IMR-90 (cell line): ENCODE results near the gene YLPM1. TPM values are rescaled to one million over a fixed set of nuclear protein-coding genes. Genes with fewer than 3 reads are reported as not detected.

Source experiments
- ATAC-seq: fragments of 200-7000 bp; cut with Tn5 transposase; 2 replicates; pipeline ENCODE4 v1.9.1; 2020; ENCODE audit warnings: low read depth, mild to moderate bottlenecking, moderate library complexity
- BruUV-seq: library from RNA; stranded (reverse); fragments of 400-500 nt; replicated peaks from 2 replicates; lab custom pipeline; 2021; lab: Mats Ljungman, UMichigan
- CTCF ChIA-PET: fragments of 300-600 bp; formaldehyde crosslinking; extraction: SDS; loops from one replicate; lab custom pipeline; 2021; ENCODE audit warnings: antibody characterized with exemption; lab: Yijun Ruan, JAX
- POLR2A ChIA-PET: fragments of 300-600 bp; sonication (Branson Sonifier 250); formaldehyde crosslinking; loops from one replicate; lab custom pipeline; 2022; ENCODE audit warnings: antibody characterized with exemption; ENCODE audit not compliant: unreplicated experiment; lab: Charles Lee
- DNase-seq: peaks from one replicate; pipeline ENCODE4 v3.0.0; 2013
- H2AFZ ChIP-seq: replicated peaks from 2 replicates; pipeline ENCODE3; 2013; ENCODE audit warnings: low read length, mild to moderate bottlenecking; ENCODE audit not compliant: poor library complexity
- H2AK5ac ChIP-seq: 2 replicates; pipeline ENCODE4 v1.6.1; 2013; ENCODE audit warnings: low read depth, low read length, inconsistent platforms
- H2AK9ac ChIP-seq: replicated peaks from 2 replicates; pipeline ENCODE3; 2013; ENCODE audit warnings: mild to moderate bottlenecking, low read depth, low read length, moderate library complexity; ENCODE audit not compliant: poor library complexity
- H2BK120ac ChIP-seq: 2 replicates; pipeline ENCODE4 v1.6.1; 2013; ENCODE audit warnings: low read depth, low read length, inconsistent platforms
- H2BK15ac ChIP-seq: 3 replicates; pipeline ENCODE4 v1.6.1; 2013; ENCODE audit warnings: low read depth, low read length, inconsistent platforms
- H2BK20ac ChIP-seq: 2 replicates; pipeline ENCODE4 v1.6.1; 2013; ENCODE audit warnings: low read depth, mild to moderate bottlenecking, inconsistent platforms, low read length, moderate library complexity
- H2BK5ac ChIP-seq: 2 replicates; pipeline ENCODE4 v1.6.1; 2013; ENCODE audit warnings: mild to moderate bottlenecking, low read depth, low read length, inconsistent platforms; ENCODE audit not compliant: poor library complexity, severe bottlenecking
- H3K14ac ChIP-seq: replicated peaks from 2 replicates; pipeline ENCODE4 v1.6.1; 2013; ENCODE audit warnings: low read depth, low read length, inconsistent platforms
- H3K18ac ChIP-seq: 2 replicates; pipeline ENCODE4 v1.6.1; 2013; ENCODE audit warnings: low read depth, low read length, control low read depth
- H3K23ac ChIP-seq: 2 replicates; pipeline ENCODE4 v1.6.1; 2013; ENCODE audit warnings: low read depth, low read length, inconsistent platforms
- H3K27ac ChIP-seq: 2 replicates; pipeline ENCODE4 v1.5.1; 2013; ENCODE audit warnings: mild to moderate bottlenecking, control low read depth, low read length; ENCODE audit not compliant: insufficient read depth
- H3K27me3 ChIP-seq: 2 replicates; pipeline ENCODE4 v1.6.1; 2013; ENCODE audit warnings: low read length; ENCODE audit not compliant: control insufficient read depth, insufficient read depth
- H3K36me3 ChIP-seq: 2 replicates; pipeline ENCODE4 v1.6.1; 2013; ENCODE audit warnings: low read length, mixed read lengths; ENCODE audit not compliant: control insufficient read depth, insufficient read depth
- H3K4ac ChIP-seq: 2 replicates; pipeline ENCODE4 v1.6.1; 2013; ENCODE audit warnings: low read depth, low read length, inconsistent platforms
- H3K4me1 ChIP-seq: 2 replicates; pipeline ENCODE4 v1.6.1; 2013; ENCODE audit warnings: low read length, mixed read lengths; ENCODE audit not compliant: control insufficient read depth, insufficient read depth
- H3K4me2 ChIP-seq: 2 replicates; pipeline ENCODE4 v1.6.1; 2013; ENCODE audit warnings: low read depth, mild to moderate bottlenecking, control low read depth, low read length, moderate library complexity
- H3K4me3 ChIP-seq: 2 replicates; pipeline ENCODE4 v1.5.1; 2013; ENCODE audit warnings: low read depth, mild to moderate bottlenecking, control low read depth, low read length, moderate library complexity; ENCODE audit not compliant: insufficient read depth
- H3K56ac ChIP-seq: 2 replicates; pipeline ENCODE4 v1.6.1; 2013; ENCODE audit warnings: low read length, inconsistent platforms; ENCODE audit not compliant: insufficient read depth; ENCODE audit errors: extremely low read depth
- H3K79me1 ChIP-seq, 2 experiments: 2 replicates each; pipeline ENCODE4 v1.6.1; 2013; ENCODE audit warnings: low read length in 2 of 2, inconsistent platforms in 1 of 2, low read depth in 1 of 2
- H3K9ac ChIP-seq: 2 replicates; pipeline ENCODE4 v1.6.1; 2013; ENCODE audit warnings: low read depth, low read length, control low read depth
- H3K9me1 ChIP-seq: 2 replicates; pipeline ENCODE4 v1.6.1; 2013; ENCODE audit warnings: low read length, inconsistent platforms; ENCODE audit not compliant: insufficient read depth
- H3K9me3 ChIP-seq: 2 replicates; pipeline ENCODE4 v1.6.1; 2013; ENCODE audit warnings: low read length; ENCODE audit not compliant: control insufficient read depth, insufficient read depth
- H4K20me1 ChIP-seq: 2 replicates; pipeline ENCODE4 v1.6.1; 2013; ENCODE audit warnings: low read length, inconsistent platforms; ENCODE audit not compliant: insufficient read depth
- H4K5ac ChIP-seq: 2 replicates; pipeline ENCODE4 v1.6.1; 2013; ENCODE audit warnings: mild to moderate bottlenecking, low read depth, low read length, control low read depth
- H4K8ac ChIP-seq, 2 experiments: 2 replicates each; pipeline ENCODE4 v1.6.1; 2013; ENCODE audit warnings: low read depth in 2 of 2, low read length in 2 of 2, control low read depth in 1 of 2, inconsistent platforms in 1 of 2
- H4K91ac ChIP-seq: 2 replicates; pipeline ENCODE4 v1.6.1; 2013; ENCODE audit warnings: low read depth, low read length, inconsistent platforms; ENCODE audit not compliant: insufficient read depth
- CTCF ChIP-seq: conservative IDR thresholded peaks from 2 replicates; pipeline ENCODE4 v1.5.1; 2012; ENCODE audit warnings: mild to moderate bottlenecking, low read depth, low read length, improper control_type of control experiment
- FOS ChIP-seq: fragments of 150-350 bp; IDR thresholded peaks from 2 replicates; pipeline ENCODE4 v1.6.1; 2016; ENCODE audit warnings: low read depth, low read length
- MXI1 ChIP-seq: IDR thresholded peaks from 2 replicates; pipeline ENCODE4 v1.6.1; 2012; ENCODE audit warnings: low read depth, mild to moderate bottlenecking, low read length, moderate library complexity, borderline replicate concordance
- RCOR1 ChIP-seq: IDR thresholded peaks from 2 replicates; pipeline ENCODE4 v1.6.1; 2012; ENCODE audit warnings: mild to moderate bottlenecking, low read length, improper control_type of control experiment; ENCODE audit not compliant: insufficient replicate concordance
- dilution Hi-C: fragments of 300-500 bp; cut with HindIII; formaldehyde crosslinking; loops from one replicate; pipeline ENCODE4 v1.14.3; 2018; ENCODE audit warnings: low sequenced_read_pairs; ENCODE audit not compliant: unreplicated experiment
- in situ Hi-C: fragments of 300-500 bp; cut with MboI; formaldehyde crosslinking; loops from 3 replicates; pipeline ENCODE4 v1.14.3; 2019; ENCODE audit warnings: low sequenced_read_pairs, inconsistent platforms, mixed read lengths
- intact Hi-C: fragments of 100-400 bp; cut with micrococcal nuclease; formaldehyde crosslinking; loops from 2 replicates; pipeline ENCODE4 v1.10.0; 2022
- polyA plus RNA-seq, 3 experiments: library from polyadenylated mRNA; depleted of rRNA; stranded (reverse); fragments of >200 nt; gene quantifications; 2 replicates each; pipeline ENCODE4 v1.2.3, GENCODE V29; 2012; ENCODE audit warnings: low replicate concordance in 1 of 3
- total RNA-seq: library from RNA; depleted of rRNA; stranded (reverse); fragments of >200 nt; gene quantifications from 2 replicates; pipeline ENCODE4 v1.2.3, GENCODE V29; 2012

The YLPM1 gene
- total and polyA plus RNA-seq, 2 of the 4 experiments (the other 2 are of a cell fraction) = 8.2 to 19.7 TPM

DNA sequence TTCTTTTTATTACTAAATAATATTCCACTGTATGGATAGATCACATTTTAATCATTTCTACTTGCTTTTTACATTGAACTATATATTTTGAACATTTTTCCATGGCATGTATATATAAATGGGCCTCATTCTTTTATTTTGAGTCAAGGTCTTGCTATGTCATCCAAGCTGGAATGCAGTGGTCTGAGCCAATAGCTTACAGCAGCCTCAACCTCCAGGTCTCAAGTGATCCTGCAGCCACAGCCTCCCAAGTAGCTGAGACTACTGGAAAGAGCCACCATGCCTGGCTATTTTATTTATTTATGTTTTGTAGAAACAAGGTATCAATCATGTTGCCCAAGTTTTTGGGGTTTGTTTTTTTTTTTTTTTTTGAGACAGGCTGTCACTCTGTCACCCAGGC, 42.6 kb upstream of the YLPM1 start:
- intact Hi-C loops = no loop called here
- Histone ChIP-seq H3K18ac (no peak overlapping the region), H3K27me3 (no peaks in the 10 kb centered on the region), H3K4me2 (no peak overlapping the region), H3K4me3 (no peak overlapping the region), H3K9ac (no peak overlapping the region), H3K14ac (no peak overlapping the region), H3K9me3 (no peaks in the 10 kb centered on the region), H4K8ac (no peak overlapping the region), H2AFZ (no peak overlapping the region), H3K4me1 (no peaks in the 10 kb centered on the region), H3K4ac (no peak overlapping the region), H2AK9ac (no peak overlapping the region), H3K9me1 (no peaks in the 10 kb centered on the region), H2AK5ac (no peak overlapping the region), H3K27ac (no peak overlapping the region), H2BK120ac (no peak overlapping the region), H3K79me1 (peaks cover 3 to 12% of the 10 kb centered on the region in 2 experiments; a peak in 3 of 4 replicates), H2BK20ac (no peak overlapping the region), H4K91ac (no peak overlapping the region), H3K36me3 (peaks cover 18% of the 10 kb centered on the region), H3K23ac (no peak overlapping the region), H2BK15ac (no peak overlapping the region), H4K5ac (no peak overlapping the region), H3K56ac (no peak overlapping the region), H4K20me1 (no peaks in the 10 kb centered on the region), H2BK5ac (peak overlapping the region; percentile 74)
- in situ Hi-C loops = no loop called here
- peak; percentile 90 for DNase-seq
- no TSS peak for BruUV-seq
- TF ChIP-seq FOS = no peak
- TF ChIP-seq MXI1 = no peak
- TF ChIP-seq RCOR1 = no peak
- TF ChIP-seq CTCF = no peak
- POLR2A ChIA-PET = interaction anchor here (0.7 kb wide), 1 partner anchor 29 kb away, joined by 8 read pairs; no protein-coding TSS in a partner anchor
- CTCF ChIA-PET = interaction anchor here (1.4 kb wide), 1 partner anchor 68 kb away, joined by 4 read pairs; no protein-coding TSS in a partner anchor
- dilution Hi-C loops = no loop called here
- peak; percentile 95 for ATAC-seq
